Measurements from ENCODE around the gene GRM7.

GRM7 gene

DNA sequence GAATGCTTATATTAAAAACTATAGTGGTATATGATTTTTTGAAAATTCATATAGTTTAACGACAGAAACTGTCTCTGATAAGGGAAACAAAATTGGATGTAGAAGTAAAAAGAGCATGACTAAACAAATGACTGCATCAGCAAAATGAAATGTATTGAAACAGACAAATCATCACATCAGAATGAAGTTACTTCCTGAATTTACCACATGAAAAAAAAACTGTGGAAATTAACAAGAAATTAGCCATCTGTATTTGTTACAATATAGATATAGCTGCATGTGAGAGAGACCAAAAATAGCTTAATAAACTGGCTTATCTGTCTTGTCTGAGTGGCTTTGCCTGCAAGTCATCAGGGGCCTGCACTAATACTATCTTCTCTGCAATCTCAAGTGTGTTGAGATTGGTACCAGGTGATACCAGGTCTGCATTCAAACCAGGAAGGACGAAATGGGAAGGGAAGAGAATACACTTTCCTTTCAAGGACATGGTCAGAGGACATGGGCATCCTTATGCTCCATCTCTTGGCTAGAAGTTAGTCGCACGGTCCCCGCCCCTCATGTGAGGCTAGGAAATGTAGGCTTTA is 388.7 kb downstream of the GRM7 start:
- no peak for DNase-seq

DNA sequence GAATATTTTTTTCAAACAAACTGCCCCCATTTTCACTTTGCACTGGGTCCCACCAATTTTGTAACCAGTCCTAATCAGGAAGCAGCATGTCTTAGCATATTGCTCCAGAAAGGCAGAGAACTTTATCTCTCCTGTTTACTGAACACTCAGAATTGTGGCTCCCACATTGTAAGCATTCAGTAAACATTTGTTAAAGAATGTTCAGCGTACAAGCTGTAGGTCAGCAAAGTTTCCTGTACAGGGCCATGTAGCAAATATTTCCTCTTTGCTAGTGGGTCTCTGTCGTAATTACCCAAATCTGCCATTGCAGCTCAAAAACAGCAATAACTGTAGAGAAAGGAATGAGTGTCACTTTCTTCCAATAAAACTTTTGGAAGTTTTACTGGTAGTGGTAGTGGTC is 393.3 kb downstream of the GRM7 start:
- DNase-seq, result no peak

DNA sequence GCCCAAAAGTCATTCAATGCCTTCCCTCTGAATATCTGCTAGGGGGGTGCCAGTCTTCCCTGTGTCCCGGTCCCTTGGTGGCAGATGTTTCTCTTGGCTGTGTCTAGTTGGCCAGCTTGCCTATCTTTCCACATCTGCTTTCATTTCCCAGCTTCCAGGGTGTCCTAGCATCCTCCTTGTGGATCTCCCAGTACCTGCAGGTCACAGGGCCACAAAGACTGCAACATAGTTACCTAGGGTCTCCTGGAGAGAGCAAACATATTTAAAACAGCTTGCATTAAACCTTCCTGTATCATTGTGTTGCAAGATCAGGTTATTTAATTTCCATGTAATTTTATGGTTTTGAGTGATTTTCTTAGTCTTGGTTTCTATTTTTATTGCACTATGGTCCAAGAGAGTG is 400.1 kb downstream of the GRM7 start:
- DNase-seq, result no peak

DNA sequence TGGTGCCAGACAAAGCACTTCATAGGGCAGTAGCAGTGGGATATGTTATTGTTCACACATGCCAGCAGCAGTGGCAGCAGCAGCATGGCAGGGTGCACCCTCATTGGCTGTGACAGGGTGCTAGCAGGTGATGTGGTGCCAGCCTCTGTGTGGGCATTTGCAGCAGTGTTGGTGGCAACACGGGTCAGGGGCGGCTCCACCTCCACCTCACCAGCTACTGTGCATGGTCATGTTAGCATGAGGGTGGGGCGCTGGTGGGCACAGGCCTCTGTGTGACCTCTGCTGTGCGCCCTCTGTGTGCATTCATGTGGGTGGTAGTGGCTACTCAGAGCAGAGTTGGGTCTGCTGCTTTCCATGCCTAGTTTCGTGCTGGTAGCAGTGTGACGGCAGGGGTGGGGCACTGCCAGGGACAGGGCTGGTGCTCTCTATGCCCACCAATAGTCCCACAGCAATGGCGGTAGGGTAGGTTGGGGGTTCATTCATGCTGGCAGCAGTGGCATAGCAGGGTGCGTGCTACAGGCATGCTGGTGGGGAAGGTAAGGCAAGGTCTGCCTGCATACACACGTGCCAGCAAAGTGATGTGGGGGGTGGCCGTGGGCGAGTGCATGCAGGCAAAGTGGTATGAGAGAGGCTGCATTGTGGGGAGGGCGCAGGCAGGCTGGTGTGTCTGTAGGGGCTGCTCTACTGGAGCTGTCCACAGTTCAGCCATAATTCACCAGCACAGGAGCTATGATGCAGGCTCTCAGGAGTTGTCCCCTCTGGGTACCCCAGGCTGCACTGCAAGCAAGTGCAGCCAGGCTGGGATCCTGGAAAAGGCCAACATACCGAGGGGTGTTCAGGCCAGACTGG is 402.7 kb downstream of the GRM7 start:
- no peak for DNase-seq

DNA sequence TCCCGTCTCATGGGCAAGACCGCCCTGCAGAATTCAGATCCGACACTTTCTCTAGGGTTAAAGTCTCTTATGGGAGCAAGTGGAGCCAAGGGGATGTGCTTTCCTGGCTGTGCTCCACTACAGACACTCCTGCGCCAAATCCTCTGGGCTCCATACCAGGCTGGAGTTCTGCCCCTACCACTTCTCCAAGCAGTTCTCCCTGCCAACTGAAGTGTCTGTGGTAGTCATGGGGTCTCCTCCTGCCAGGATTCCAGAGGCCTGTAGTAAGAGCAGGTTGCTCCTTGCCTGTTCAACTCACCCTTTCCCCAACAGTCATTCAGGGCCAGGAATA is 403.2 kb downstream of the GRM7 start:
- DNase-seq, result no peak

DNA sequence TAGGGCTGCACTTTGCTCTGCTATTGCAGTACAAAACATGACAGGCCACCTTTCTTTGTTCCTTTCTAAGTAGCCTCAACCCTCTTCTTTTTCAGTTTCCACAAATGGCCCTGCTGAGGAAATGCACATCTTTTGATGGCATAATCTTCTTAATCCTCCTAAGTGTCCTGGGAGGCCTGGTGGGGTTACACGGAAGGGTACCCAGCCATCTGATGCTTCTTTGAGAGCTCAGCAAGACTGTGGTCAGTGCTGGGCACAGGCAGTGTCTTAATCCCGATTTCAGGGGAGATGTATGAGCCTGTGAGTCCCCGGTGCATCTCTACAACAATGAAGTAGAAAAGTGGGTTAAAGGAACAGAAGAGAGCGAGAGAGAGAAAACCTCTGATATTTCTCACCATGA is 404.8 kb downstream of the GRM7 start:
- no peak for DNase-seq

DNA sequence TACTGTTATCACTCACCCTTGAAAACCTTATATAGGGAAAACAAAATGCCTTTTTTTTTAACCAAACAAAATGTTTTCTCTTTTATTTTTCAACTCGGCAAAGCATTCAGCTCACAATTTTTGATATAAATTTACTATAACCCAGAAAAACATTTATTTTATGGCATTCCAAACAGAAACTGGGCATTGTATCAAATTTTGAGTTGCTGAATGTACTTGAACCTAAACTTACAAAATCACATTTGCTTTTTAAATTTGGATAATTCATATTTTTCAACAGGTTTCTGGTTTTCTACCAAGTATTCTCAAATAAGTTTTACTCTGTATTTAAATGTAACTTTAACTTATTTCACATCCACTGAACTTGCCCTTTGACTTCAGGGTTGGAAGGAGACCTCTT is 405.6 kb downstream of the GRM7 start:
- no peak for DNase-seq

DNA sequence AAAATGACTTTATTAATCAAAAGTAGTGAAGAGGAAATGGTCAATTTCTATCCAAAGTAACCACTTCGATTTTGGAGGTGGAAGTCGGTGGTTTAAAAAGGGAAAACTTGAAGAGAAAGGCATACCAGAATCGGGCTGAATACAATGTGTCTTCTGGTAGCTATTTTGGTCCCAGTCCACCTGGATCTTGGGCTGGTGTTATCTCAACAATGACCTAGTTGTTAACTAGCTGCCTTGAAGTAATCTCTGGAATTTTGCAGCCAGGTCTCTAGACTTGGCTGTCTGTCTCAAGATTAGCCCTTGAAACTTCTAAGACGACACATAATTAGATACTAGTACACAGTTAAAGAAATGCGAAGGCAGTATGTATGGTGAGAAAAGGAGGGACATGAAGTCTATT is 409.8 kb downstream of the GRM7 start:
- no peak for DNase-seq

DNA sequence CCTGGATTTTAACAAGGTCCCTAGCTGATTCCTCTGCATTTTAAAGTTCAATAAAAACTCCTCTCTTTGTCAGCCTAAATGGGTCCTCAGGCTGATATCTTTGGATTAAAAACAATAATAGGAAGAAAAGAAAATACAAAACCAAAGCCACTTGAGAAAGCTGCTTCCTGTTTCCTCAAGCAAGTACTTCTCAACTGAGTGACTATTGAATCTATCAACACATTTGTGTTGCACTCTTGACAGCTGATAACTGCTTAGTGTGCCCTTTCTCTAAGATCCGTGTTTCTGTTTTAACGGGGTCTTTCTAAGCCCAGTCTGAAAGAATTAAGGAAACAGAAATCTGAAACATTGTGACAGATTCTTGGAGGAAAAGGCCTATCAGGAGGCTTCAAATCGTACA is 410.7 kb downstream of the GRM7 start:
- DNase-seq, result no peak

DNA sequence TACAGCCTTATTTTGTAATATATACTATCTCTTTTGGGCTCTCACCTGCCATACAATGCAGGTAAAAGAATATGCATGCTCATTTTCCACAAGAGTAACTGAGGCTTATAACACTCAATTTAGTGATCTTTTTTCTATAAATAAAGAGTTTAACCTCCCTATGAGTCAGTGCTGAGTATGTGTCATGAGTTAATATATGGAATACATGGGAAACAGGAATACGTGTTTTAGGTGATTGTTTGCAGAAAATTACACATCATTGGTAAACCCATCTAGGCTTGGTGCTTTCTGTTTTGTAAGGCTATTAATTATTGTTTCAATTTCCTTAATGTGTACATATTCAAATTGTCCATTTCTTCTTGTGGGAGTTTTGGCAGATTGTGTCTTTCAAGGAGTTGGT is 411.3 kb downstream of the GRM7 start:
- no peak for DNase-seq

DNA sequence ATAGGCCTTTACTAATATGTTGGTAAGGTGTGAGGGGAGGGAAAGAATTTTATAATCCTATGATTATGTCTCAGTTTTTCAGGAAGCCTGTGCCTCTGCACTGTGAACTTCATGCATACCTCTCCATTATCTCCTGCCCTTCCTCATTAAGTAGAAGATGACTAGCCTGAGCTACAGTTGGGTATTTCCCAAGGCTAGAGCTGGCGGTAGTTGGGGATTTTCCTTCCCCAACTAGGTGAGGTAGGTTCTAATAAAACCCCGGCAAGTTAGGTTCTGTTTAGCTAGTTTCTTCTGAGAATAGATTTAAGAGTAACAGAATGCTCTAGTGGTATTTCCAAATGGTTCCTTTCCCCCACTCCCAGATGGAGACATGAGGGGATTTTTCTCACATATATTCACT is 414.5 kb downstream of the GRM7 start:
- no peak for DNase-seq

DNA sequence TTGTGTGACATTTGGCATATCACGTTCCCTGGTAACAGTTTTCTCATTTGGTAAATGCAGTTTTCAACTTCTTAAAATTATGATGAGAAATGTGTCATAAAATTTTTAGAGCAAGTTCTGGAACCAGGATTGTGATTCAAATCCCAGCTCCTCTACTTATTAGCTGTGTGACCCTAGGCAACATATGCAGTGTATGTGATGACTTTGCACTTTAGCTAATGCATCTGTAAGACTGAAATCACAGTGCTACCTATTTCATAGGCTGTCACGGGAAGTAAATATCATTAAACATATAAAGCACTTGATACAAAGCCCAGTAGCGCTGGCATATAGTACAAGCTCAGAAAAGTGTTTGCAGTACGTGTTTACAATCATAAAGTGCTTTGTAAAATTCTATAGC is 419.4 kb downstream of the GRM7 start:
- DNase-seq, result no peak

DNA sequence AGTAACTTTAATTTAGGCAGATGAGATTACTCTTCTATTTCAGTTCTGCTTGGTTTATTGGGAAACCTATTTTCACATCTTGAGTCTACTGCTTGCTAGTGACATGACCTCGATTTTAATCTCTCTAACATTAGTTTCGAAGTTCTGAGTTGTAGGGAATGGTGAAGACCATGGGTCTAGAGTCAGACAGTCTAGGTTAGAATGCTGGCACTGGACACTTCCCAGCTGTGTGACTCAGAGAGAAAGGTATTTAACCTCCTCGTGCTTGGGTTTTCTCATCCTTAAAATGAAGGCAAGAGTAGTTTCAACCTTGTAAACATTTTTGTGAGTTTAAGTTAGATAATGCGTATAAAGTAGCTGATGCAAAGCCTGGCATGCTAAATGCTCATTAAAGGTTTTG is 422.1 kb downstream of the GRM7 start:
- DNase-seq, result no peak

DNA sequence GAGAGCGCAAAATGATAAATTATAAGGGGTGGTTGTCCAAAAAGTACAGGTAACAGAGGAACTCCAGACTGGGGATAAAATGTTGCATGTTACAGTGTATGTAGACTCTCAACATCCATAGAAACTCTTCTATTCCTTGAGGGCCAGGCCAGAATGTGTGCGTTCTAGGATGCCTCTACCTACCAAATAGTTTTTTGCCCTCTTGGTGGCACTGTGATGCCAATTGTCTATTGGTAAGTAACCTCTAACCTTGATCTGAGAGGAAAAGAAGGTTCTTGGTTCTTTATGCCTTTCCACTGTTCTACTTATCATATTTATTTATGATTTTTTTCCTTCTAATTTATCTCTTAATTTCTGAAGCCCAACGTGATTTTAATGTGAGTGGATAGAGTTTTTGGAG is 424.6 kb downstream of the GRM7 start:
- no peak for DNase-seq

DNA sequence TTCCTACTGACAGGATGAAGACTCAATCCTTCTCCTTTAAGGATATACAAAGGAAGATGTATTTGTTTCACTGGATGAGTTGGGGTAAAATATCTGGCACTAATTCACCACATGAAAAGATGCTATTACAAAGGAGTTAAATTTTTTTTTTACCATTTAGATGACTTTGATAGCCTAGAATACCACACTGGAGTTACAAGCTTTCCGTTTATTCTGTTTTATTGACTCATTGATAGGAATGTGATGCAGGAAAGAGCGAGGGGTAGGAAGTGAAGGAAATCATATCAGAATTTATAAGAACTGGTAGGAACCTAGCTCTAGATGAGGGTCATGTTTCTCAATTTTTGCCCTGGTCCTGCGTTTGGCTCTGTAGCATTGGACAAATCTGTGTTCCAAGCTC is 427.2 kb downstream of the GRM7 start:
- DNase-seq, result no peak

DNA sequence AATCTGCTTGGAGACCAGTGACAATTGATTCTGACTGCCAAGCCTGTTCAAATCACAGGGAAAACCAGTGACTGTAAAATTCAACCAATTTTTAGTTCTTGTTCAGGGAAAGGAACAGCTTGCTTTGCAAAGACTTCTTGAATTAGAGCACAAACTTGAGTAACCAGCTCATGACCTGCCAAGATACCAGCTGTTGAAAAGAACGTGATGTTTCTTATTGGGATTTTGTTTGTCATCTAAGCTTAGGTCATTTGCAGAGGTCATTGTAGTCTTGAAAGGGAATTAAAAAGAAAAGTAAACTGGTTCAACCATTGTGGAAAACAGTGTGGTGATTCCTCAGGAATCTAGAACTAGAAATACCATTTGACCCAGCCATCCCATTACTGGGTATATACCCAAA is 428.2 kb downstream of the GRM7 start:
- no peak for DNase-seq

DNA sequence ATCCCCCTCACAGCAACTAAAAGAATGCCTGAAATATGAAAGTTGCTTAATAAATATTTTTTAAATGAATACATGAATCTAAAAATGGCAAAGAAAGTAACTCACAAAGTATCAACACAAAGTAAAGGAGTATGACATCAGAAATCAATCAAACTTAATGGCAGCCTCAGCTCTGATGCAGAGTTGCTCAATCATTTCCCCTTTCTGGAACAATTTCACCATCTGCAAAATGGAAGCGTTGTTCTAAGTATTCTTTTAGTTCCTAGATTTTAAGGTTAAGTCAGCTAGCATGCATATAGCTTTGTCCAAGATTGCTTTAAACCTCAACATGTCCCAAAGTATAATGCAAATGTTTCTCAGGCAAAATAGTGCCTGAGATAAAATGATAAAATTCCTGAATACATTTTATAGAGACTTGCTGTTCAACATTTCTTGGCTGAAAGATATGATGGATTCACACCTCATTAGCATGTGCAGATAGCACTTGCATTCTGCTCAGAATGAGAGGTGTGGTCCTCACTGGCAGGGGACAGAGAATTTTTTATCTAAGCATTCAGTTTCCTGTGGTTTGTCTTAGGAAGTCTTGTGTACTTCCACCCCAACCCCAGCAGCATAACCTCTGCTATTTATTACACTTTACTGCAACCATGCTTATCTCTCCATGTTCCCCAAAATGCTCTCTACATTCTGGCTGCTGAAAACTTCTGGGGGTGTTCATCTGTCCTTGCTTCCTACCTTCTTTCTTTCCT is 429.3 kb downstream of the GRM7 start:
- no peak for DNase-seq

DNA sequence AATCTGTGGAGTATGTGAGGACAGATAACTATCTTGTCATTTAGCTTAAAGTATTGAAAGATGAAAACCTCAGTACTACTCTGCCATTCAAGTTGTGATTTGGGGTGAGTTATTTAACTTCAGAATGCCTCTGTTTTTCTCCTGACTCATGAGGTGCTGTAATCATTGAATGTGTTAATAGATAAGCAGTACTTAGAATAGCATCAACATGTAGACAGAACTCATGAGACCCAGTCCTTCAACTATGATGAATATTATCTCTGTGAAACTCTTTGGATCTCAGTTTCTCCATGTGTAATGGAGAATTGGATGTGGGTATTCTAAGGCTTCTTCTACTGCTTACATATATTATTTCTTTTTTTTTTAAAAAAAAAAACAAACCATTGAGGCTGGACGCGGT is 431.4 kb downstream of the GRM7 start:
- DNase-seq, result no peak

DNA sequence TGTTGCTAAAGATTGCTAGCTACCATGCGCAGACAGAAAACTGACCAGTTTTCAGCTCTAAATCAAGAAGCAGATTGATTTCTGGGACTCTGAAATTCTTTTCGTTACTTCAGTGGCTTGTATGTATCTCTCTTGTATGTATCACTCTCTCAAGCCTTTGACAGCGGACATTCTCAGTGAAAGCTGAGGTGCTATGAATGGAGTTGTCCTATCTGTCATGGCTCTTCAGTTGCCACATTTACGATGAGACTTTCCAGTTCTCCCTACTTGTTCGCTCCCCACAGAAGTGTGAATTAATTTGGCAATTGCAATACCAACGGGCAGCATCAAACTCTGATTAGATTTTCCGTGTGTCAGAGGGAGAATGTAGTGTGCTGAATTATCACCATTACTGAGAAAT is 432.4 kb downstream of the GRM7 start:
- DNase-seq, result no peak

DNA sequence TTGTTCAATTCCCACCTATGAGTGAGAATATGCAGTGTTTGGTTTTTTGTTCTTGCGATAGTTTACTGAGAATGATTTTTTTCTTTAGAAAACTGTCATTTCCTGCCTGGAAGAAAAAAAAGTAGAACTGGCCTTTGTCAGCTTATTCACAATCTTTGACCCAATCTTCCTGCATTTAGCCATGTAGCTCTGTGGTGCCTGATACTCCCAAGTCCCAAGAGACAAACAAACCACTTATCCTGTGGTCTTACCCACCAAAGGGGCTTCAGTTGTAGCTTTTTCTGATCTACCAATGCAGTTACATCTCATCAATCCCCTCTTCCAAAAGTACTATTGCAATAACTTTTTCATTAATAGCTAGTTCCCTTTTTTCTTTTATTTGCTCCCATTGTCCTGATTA is 444.6 kb downstream of the GRM7 start:
- no peak for DNase-seq

DNA sequence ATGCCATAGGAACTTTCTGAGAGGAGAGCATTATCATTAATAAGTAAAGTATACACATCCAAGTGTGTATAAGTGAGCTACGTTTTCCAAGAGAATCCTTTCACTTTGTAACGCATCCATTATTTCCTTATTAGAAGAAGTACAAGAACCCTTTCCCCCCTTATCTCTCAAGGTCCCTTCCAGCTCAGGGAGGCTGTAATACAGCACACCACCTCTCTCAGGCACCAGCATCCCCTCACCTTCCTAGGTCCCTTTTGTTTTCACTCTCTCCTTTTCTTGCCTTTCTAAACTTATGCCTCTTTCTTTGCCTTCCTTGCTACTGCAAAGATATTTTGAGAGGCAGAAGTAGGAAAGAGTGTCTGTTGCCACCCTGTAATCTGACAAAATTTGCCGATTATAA is 446.0 kb downstream of the GRM7 start:
- DNase-seq, result no peak

DNA sequence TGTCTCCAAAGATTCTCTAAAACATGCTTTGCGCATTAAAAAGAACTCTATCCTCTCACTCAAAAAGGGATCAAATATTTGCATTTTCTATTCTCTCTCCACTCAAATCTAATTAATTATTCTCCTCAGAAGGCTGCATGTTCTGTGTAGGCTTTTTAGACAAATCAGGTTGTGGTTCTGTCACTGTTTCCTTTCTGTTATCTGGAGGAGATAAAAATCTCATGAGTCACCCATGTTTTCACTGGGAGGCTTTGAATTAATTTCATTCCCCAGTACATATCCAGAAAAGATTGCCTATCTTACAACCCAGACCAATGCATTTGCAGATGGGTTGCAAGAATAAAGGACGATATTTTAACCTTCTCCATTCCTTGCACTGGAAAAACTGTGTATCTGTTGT is 446.5 kb downstream of the GRM7 start:
- DNase-seq, result no peak

DNA sequence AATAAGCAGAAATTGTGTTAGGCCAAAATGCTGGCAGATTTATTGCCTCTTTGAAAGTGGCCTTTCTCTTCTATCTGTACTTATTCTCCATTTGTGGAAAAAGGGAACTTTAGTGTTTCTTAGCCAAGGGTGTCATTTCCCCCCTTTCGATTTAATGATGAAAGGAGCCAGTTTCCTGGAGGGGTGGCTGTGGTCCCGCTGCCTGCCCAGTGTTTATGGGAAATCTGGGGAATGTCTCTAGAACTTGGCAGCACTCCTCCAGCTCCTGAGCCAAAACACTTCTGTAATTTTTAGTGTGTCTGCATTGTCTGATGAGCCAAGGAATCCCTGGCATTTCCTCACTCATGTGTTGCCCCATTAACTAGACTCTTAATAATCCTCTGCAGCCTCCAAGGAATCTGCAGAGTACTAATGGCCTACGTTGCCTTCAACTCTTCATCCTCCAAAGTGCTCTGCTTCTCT is 448.8 kb downstream of the GRM7 start:
- no peak for DNase-seq

DNA sequence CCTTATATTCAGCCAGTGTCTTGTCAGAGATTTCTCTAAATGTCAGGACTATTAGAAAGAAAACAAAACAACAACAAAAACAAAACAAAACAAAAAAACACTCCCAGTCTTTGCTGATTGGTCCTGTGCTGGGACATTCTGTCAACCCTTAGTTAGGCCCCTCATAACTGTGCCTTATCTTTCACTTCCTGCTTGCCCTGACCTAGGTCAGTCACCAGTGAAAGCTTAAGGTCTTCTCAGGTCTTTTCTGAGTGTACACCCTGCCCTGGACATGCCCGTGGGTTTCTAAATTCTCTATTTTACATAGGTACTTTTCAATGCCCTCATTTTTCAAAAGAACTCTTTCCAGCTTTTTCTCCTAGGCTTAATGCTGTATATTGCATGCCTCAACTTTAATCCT is 454.1 kb downstream of the GRM7 start:
- DNase-seq, result no peak
